Spleen (tissue), 7 donors: ENCODE results near the gene PPP1R37.

Source experiments
- POLR2A ChIP-seq, 3 donors: fragments of 450-650 bp; IDR thresholded peaks; one replicate each; pipeline ENCODE4 v1.5.1; 2017; ENCODE audit warnings: antibody characterized with exemption in 3 of 3, mild to moderate bottlenecking in 1 of 3
- POLR2AphosphoS5 ChIP-seq, 3 donors: sonication (generic); formaldehyde crosslinking; IDR thresholded peaks; one replicate each; pipeline ENCODE4 v1.5.1; 2017; ENCODE audit warnings: antibody characterized with exemption in 3 of 3
- TF ChIP-seq, protein P1 (sequence below), 11 experiments: fragments of 200-600 bp in 7 of 11; fragments of 450-650 bp in 4 of 11; sonication (generic) in 4 of 11; IDR thresholded peaks in 8 of 11; conservative IDR thresholded peaks in 3 of 11; 1 replicate in 7 of 11; 2 replicates in 4 of 11; pipeline versions ENCODE4 v1.4.0 to v1.8.0; 2016 to 2021; ENCODE audit warnings: antibody characterized with exemption in 11 of 11, inconsistent platforms in 4 of 11, mild to moderate bottlenecking in 1 of 11
- donor health status: DM: no; HTN: no; CAD: no; lungs with moderate emphysema.
- donor health status: DM: no; HTN: no; CAD: no.
- donor health status: DM: no; HTN: no; CAD: no.

DNA sequence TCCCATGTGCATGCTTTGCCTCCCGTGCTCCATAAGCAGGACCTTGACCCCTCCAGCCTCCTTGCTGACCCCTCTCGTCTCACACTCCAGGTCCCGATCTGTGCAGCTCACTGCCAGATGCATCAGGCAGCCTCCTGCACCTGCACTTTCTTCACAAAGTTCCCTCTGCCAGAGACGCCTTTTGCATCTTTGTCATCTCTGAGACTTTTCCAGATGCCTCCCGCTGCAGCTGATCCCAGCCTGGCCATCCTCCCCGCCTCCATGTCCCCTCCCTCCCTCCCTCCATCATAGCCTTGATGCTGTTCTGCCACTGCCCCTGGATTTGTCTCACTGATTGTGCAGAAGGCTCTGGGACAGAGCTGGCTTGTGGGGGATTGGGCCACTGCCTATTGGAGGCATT, 29.9 kb downstream of the PPP1R37 start:
- TF ChIP-seq POLR2AphosphoS5 (IDR thresholded peaks at IDR 0.05) (no peak), POLR2A (IDR thresholded peaks at IDR 0.05) (no peak)
- TF ChIP-seq, protein P1, sequence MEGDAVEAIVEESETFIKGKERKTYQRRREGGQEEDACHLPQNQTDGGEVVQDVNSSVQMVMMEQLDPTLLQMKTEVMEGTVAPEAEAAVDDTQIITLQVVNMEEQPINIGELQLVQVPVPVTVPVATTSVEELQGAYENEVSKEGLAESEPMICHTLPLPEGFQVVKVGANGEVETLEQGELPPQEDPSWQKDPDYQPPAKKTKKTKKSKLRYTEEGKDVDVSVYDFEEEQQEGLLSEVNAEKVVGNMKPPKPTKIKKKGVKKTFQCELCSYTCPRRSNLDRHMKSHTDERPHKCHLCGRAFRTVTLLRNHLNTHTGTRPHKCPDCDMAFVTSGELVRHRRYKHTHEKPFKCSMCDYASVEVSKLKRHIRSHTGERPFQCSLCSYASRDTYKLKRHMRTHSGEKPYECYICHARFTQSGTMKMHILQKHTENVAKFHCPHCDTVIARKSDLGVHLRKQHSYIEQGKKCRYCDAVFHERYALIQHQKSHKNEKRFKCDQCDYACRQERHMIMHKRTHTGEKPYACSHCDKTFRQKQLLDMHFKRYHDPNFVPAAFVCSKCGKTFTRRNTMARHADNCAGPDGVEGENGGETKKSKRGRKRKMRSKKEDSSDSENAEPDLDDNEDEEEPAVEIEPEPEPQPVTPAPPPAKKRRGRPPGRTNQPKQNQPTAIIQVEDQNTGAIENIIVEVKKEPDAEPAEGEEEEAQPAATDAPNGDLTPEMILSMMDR (IDR thresholded peaks at IDR 0.05 in 8 of 11, conservative IDR thresholded peaks at IDR 0.05 in 3 of 11): no peak
